Omental fat pad (tissue), 4 donors: ENCODE data around the gene ATXN7. TPM values are rescaled to one million over a fixed set of nuclear protein-coding genes. Genes with fewer than 3 reads are reported as not detected.

Source experiments
- ATAC-seq: fragments of 150-250 bp; one replicate; pipeline ENCODE4 v1.9.1; 2016; ENCODE audit warnings: mild to moderate bottlenecking, moderate library complexity; ENCODE audit not compliant: low FRiP score
- DNase-seq: peaks from one replicate; pipeline ENCODE4 v3.0.0-alpha.2; 2019; ENCODE audit warnings: low spot score
- CTCF ChIP-seq, 3 donors: fragments of 450-650 bp; IDR thresholded peaks; one replicate each; pipeline ENCODE4 v1.5.1; 2016 to 2017; ENCODE audit warnings: antibody characterized with exemption in 3 of 3, mild to moderate bottlenecking in 3 of 3, moderate library complexity in 2 of 3
- total RNA-seq, 4 donors: library from RNA; depleted of rRNA; stranded (reverse); fragments of >200 nt; gene quantifications; one replicate each; pipeline ENCODE4 v1.1.0, GENCODE V29; 2016

Gene ATXN7
- total RNA-seq, 4 donors from 2014 or later = 22.5 to 74.5 (median 31.1) TPM

- ATAC-seq = no peak
- no peak for DNase-seq
- no peak for TF ChIP-seq CTCF (IDR thresholded peaks at IDR 0.05)
Observed at GRCh38 chr3:63933459-63933858, 69.8 kb downstream of the ATXN7 start.

GRCh38 chr3:63934041-63934866 lies 70.6 kb downstream of the ATXN7 start:
- no peak for DNase-seq
- ATAC-seq = peak; percentile 79
- no peak for TF ChIP-seq CTCF (IDR thresholded peaks at IDR 0.05)

GRCh38 chr3:63936925-63937324 lies 73.3 kb downstream of the ATXN7 start:
- no peak for TF ChIP-seq CTCF (IDR thresholded peaks at IDR 0.05)
- ATAC-seq = no peak
- DNase-seq = no peak

- DNase-seq = no peak
- ATAC-seq = no peak
- TF ChIP-seq CTCF (IDR thresholded peaks at IDR 0.05) = no peak
Observed at GRCh38 chr3:63937661-63938651, 74.3 kb downstream of the ATXN7 start.

GRCh38 chr3:63940389-63940757 lies 76.7 kb downstream of the ATXN7 start:
- DNase-seq (no peak), ATAC-seq (no peak)
- no peak for TF ChIP-seq CTCF (IDR thresholded peaks at IDR 0.05)

- DNase-seq (no peak), ATAC-seq (no peak)
- TF ChIP-seq CTCF (IDR thresholded peaks at IDR 0.05) = no peak
Observed at GRCh38 chr3:63942528-63942927, 78.9 kb downstream of the ATXN7 start.
